Suprapubic skin (tissue), 4 donors: ENCODE results near the gene PDE6D.

Experiments
- POLR2A ChIP-seq, 2 donors: fragments of 450-650 bp; IDR thresholded peaks; one replicate each; pipeline ENCODE4 v1.6.1; 2017; ENCODE audit warnings: antibody characterized with exemption in 2 of 2, mild to moderate bottlenecking in 2 of 2, moderate library complexity in 2 of 2
- POLR2AphosphoS5 ChIP-seq, 3 donors: sonication (generic); formaldehyde crosslinking; IDR thresholded peaks; one replicate each; pipeline ENCODE4 v1.6.1; 2017; ENCODE audit warnings: antibody characterized with exemption in 3 of 3

- TF ChIP-seq POLR2A (IDR thresholded peaks at IDR 0.05) = no peak
- TF ChIP-seq POLR2AphosphoS5 (IDR thresholded peaks at IDR 0.05) = no peak
These were observed 97.5 kb downstream of the PDE6D start for GRCh38 chr2:231683292-231684235.
